LHCN-M2 (cell line): Measurements from ENCODE around the gene ANGPTL4. TPM values are rescaled to one million over a fixed set of nuclear protein-coding genes. Genes with fewer than 3 reads are reported as not detected.
A peak's percentile ranks its signal among the peaks of the same experiment; 100 is the strongest.

Experiments used
- DNase-seq: peaks from one replicate; pipeline ENCODE4 v3.0.0-alpha.2; 2012; ENCODE audit warnings: low read depth
- total RNA-seq: library from RNA; depleted of rRNA; stranded (reverse); fragments of >200 nt; gene quantifications from 2 replicates; pipeline ENCODE4 v1.2.3, GENCODE V29; 2014; rRNA removed

Gene ANGPTL4
- total RNA-seq, 1 experiment from 2014 or later: 48.7 TPM

- DNase-seq: peak; percentile 92
These were observed 49.1 kb downstream of the ANGPTL4 start, which contains the start of gene MARCHF2 for GRCh38 chr19:8412783-8413628. TSS of gene MARCHF2 (plus strand) at chr19:8413305. CDS start at chr19:8421841, 8,536 bp downstream.

- DNase-seq: no peak
These were observed 49.7 kb downstream of the ANGPTL4 start for GRCh38 chr19:8413629-8413995.

GRCh38 chr19:8416796-8417195 lies 52.8 kb downstream of the ANGPTL4 start:
- DNase-seq: no peak

GRCh38 chr19:8421484-8422461 lies 57.8 kb downstream of the ANGPTL4 start:
- DNase-seq: no peak

- peak; percentile 98 for DNase-seq
These were observed 59.9 kb downstream of the ANGPTL4 start for GRCh38 chr19:8423817-8424223.

Other genes with a start within 250 kb of the ANGPTL4 start
- not detected in 2 replicates for gene FBN3, start 214.6 kb upstream of the ANGPTL4 start, total RNA-seq
- gene CERS4, start 154.8 kb upstream of the ANGPTL4 start, total RNA-seq: not detected in 2 replicates
- 157 and 165 TPM in 2 replicates for gene CD320, start 55.8 kb upstream of the ANGPTL4 start, total RNA-seq
- gene NDUFA7, start 42.8 kb upstream of the ANGPTL4 start, total RNA-seq: 22.7 and 34.9 TPM in 2 replicates
- 119 and 242 TPM in 2 replicates for gene RPS28, start 42.7 kb upstream of the ANGPTL4 start, total RNA-seq
- 0.11 and 1.2 TPM in 2 replicates for gene KANK3, start 20.9 kb upstream of the ANGPTL4 start, total RNA-seq
- gene RAB11B, start 26.2 kb downstream of the ANGPTL4 start, total RNA-seq: 13.0 and 13.5 TPM in 2 replicates
- gene MARCHF2, start 49.1 kb downstream of the ANGPTL4 start, total RNA-seq: 34.2 and 44.5 TPM in 2 replicates
- 91.8 and 118 TPM in 2 replicates for gene HNRNPM, start 80.8 kb downstream of the ANGPTL4 start, total RNA-seq
- gene PRAM1, start 138.5 kb downstream of the ANGPTL4 start, total RNA-seq: not detected in 2 replicates
- 9.1 and 9.2 TPM in 2 replicates for gene ZNF414, start 150.0 kb downstream of the ANGPTL4 start, total RNA-seq
- 0.11 and 0.13 TPM in 2 replicates for gene MYO1F, start 213.3 kb downstream of the ANGPTL4 start, total RNA-seq
- 0.06 and 0.46 TPM in 2 replicates for gene ADAMTS10, start 246.6 kb downstream of the ANGPTL4 start, total RNA-seq